Activated CD8-positive, alpha-beta memory T cell treated with anti-CD3 and anti-CD28 coated beads for 48 hours (primary cell): ENCODE results near the gene TMEM121.

Experiments used
- DNase-seq, 3 experiments: peaks; one replicate each; pipeline ENCODE4 v3.0.0-alpha.2; 2020; ENCODE audit warnings: low read depth in 2 of 3, low spot score in 2 of 3

TMEM121 gene

GRCh38 chr14:105486974-105487448 lies 39.4 kb upstream of the TMEM121 start:
- DNase-seq: no peak

- no peak for DNase-seq
Observed at GRCh38 chr14:105487449-105487985, 38.9 kb upstream of the TMEM121 start.

GRCh38 chr14:105487986-105488777 lies 38.2 kb upstream of the TMEM121 start:
- DNase-seq: no peak

GRCh38 chr14:105488781-105489541 lies 37.4 kb upstream of the TMEM121 start:
- DNase-seq: no peak

- peak; percentile 63 to 75 (median 74) for DNase-seq
Observed at GRCh38 chr14:105489542-105490266, 36.7 kb upstream of the TMEM121 start.

- peak in 1 of 3 experiments; percentile 41 for DNase-seq
Observed at GRCh38 chr14:105490267-105490571, 36.2 kb upstream of the TMEM121 start.

GRCh38 chr14:105490572-105491365 lies 35.6 kb upstream of the TMEM121 start, which contains the start of gene TEDC1:
TSS of gene TEDC1 (plus strand) at chr14:105491246. CDS start at chr14:105491376, 130 bp downstream.
- peak; percentile 95 to 98 (median 96) for DNase-seq

GRCh38 chr14:105491366-105491973 lies 34.9 kb upstream of the TMEM121 start:
- peak; percentile 78 to 95 (median 90) for DNase-seq

GRCh38 chr14:105492031-105492970 lies 34.1 kb upstream of the TMEM121 start:
- no peak for DNase-seq

- no peak for DNase-seq
Observed at GRCh38 chr14:105492971-105493871, 33.2 kb upstream of the TMEM121 start.

GRCh38 chr14:105493921-105494605 lies 32.3 kb upstream of the TMEM121 start:
- DNase-seq: no peak

- no peak for DNase-seq
Observed at GRCh38 chr14:105494606-105494929, 31.8 kb upstream of the TMEM121 start.

- no peak for DNase-seq
Observed at GRCh38 chr14:105495101-105495989, 31.0 kb upstream of the TMEM121 start.

- DNase-seq: no peak
Observed at GRCh38 chr14:105495990-105496830, 30.2 kb upstream of the TMEM121 start.

GRCh38 chr14:105496831-105497591 lies 29.4 kb upstream of the TMEM121 start:
- no peak for DNase-seq
